ENCODE results near the gene GIMAP2.

The GIMAP2 gene

GRCh38 chr7:150731916-150732315 is 46.4 kb downstream of the GIMAP2 start:
- in situ Hi-C loops (cut with MboI; ENCODE audit: low sequenced_read_pairs), result no loop called here

GRCh38 chr7:150732786-150733481 is 47.4 kb downstream of the GIMAP2 start:
- in situ Hi-C loops (cut with MboI; ENCODE audit: low sequenced_read_pairs), result no loop called here

GRCh38 chr7:150733482-150734095 is 48.1 kb downstream of the GIMAP2 start:
- in situ Hi-C loops (cut with MboI; ENCODE audit: low sequenced_read_pairs), result no loop called here

GRCh38 chr7:150734254-150734653 is 48.7 kb downstream of the GIMAP2 start:
- in situ Hi-C loops (cut with MboI; ENCODE audit: low sequenced_read_pairs), result no loop called here

DNA sequence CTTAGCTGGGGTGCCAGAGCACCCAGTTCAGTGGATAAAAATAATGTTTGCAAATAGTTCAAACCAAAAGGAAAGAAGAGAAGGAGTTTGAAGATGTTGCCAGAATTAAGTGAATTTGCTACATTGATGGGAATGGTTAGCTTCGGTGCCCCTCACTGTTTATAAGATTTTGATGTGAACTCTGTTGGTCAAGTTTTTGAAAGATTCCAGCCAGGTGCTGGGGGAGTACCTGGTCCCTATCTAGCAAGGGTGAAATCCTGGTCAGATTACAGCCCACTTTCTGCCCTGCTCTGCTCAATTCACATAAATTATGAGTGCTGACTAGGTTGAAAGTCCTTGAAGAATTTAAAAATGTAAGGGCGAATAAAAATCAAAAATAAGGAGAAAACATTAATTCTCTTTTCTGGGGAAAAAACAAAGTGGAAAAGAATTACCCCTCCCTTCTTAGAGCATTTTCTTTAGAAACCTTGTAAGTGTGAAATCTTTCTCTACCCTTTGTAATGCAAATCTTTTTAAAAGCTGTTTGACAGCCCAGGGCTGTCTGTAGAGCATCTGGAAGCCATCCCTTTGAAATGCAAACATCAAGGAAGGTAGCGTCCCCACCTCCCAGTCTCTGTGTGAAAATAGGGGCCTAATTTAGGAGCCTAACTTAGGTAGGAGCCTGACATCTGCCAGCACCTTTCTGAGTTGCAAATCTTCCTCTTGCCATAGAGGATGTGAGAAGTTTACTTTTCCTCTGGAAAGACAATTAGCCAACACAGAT is 50.3 kb downstream of the GIMAP2 start:
- in situ Hi-C loops (cut with MboI; ENCODE audit: low sequenced_read_pairs), result no loop called here

DNA sequence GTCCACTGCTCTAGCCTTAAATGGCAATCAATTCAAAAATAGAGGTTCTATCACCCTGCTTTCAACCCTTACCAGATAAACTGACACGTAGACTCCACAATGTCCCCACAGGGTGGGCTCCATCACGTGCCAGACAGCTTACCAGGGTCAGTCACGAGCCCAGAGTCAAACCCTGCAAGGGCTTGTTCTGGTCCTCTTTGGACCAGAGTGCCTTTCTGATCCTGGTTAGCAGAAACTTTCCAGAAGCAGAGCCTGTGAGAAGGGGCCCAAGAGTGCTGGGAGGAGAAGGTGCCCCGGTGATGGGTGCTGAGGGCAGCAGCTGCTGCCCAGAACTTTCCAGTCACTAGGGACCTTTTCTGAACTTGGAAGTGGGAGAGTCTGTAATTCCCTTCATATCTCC is 51.4 kb downstream of the GIMAP2 start:
- in situ Hi-C loops (cut with MboI; ENCODE audit: low sequenced_read_pairs), result no loop called here

DNA sequence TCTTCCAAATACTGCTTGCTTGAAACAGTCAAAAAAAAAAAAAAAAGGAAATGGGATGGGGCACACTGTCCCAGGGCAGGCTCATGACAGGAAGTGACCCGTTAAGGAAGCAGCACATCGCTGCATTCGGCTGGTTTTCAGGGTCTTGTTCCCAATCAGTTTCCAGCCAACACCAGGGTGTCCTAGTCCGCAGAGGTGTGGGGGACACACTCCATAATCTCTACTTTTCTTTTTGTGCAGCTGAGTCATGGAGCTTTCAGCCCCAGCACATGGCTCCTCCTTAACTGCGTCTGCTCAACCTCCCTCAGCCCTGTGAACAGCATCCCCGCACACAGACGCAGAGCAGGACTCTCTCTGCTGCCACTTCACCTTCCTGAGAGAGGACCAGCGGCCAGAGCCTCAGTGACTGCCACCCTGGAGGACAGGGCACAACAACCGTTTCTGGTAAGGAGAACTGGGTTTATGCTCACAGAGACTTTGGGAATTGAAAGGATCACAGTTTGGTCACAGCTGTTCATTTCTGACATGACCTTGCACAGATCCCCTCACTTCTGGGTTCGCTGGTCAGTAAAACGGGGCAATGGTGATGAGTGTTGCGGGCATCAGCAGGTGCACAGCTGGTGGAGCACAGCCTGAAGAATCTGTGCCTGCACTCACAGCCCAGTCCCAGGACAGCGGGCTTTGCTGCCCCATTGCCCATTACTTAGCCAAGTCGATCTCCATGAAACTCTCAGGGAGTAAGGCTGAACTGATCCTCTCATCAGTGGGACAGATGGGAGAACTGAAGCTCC is 52.0 kb downstream of the GIMAP2 start, which contains the start of gene GIMAP5:
Gene GIMAP5, plus strand, starts transcription at position 154 of the 791 bp plus-strand sequence. CDS start 3,467 bp downstream, outside the sequence.
- in situ Hi-C loops (cut with MboI; ENCODE audit: low sequenced_read_pairs), result no loop called here

GRCh38 chr7:150738092-150738491 is 52.6 kb downstream of the GIMAP2 start:
- in situ Hi-C loops (cut with MboI; ENCODE audit: low sequenced_read_pairs), result no loop called here

- in situ Hi-C loops (cut with MboI; ENCODE audit: low sequenced_read_pairs), result no loop called here
These were observed 53.1 kb downstream of the GIMAP2 start for GRCh38 chr7:150738591-150739001.

- in situ Hi-C loops (cut with MboI; ENCODE audit: low sequenced_read_pairs), result no loop called here
These were observed 53.5 kb downstream of the GIMAP2 start for GRCh38 chr7:150739033-150739432.

DNA sequence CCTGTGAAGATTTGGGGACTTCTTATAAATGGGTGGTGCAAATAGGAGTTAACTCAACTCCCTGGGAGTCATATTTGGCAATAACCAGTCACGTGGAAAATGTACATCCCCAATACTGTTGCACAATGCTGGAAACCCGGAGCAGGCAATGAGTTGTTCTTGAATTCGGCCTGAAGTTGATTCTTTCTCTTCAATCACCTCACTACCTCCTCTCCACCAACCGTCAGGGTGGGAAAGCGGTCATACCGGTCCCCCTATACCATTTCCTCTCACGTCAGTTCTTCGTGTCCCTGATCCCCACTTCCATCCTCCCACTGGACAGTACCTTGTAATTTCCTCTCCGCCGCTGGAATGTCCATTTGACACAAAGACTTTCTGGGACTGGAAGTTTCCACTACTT is 54.5 kb downstream of the GIMAP2 start:
- in situ Hi-C loops (cut with MboI; ENCODE audit: low sequenced_read_pairs), result no loop called here

DNA sequence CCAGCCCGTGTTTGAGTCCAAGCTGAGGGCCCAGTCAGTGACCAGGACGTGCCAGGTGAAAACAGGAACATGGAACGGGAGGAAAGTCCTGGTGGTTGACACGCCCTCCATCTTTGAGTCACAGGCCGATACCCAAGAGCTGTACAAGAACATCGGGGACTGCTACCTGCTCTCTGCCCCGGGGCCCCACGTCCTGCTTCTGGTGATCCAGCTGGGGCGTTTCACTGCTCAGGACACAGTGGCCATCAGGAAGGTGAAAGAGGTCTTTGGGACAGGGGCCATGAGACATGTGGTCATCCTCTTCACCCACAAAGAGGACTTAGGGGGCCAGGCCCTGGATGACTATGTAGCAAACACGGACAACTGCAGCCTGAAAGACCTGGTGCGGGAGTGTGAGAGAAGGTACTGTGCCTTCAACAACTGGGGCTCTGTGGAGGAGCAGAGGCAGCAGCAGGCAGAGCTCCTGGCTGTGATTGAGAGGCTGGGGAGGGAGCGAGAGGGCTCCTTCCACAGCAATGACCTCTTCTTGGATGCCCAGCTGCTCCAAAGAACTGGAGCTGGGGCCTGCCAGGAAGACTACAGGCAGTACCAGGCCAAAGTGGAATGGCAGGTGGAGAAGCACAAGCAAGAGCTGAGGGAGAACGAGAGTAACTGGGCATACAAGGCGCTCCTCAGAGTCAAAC is 56.9 kb downstream of the GIMAP2 start:
- in situ Hi-C loops (cut with MboI; ENCODE audit: low sequenced_read_pairs), result no loop called here
